ENCODE data around the gene S100PBP. TPM values are rescaled to one million over a fixed set of nuclear protein-coding genes. Genes with fewer than 3 reads are reported as not detected.
"Not testable (repeated sequence)": the region's sequence is repeated elsewhere in the genome, so short reads cannot be mapped to it uniquely, and the experiment has no call there.

The S100PBP gene
- total and polyA plus RNA-seq, 10 of the 15 experiments (the other 5 are each of a cell fraction or from before 2014, with no cell fraction given) = 17.0 to 98.3 (median 40.6) TPM

- BruUV-seq (replicated peaks); H4K20me1 ChIP-seq (ENCODE audit: control insufficient read depth, insufficient read depth); H3K27me3 ChIP-seq (replicated peaks in 1 of 2; ENCODE audit: control insufficient read depth in 2 of 2, insufficient read depth in 2 of 2, low read length in 1 of 2); POLR2A ChIA-PET; H3K4me2 ChIP-seq (ENCODE audit: control insufficient read depth, insufficient read depth); RAD21 ChIA-PET (ENCODE audit: unreplicated experiment); H3K4me3 ChIP-seq; DNase-seq (ENCODE audit: low read depth, low spot score); H3K9ac ChIP-seq (ENCODE audit: control insufficient read depth, insufficient read depth, low read length); H2AFZ ChIP-seq (ENCODE audit: control insufficient read depth, low read depth, low read length); H3K36me3 ChIP-seq (ENCODE audit: control insufficient read depth in 2 of 2, insufficient read depth in 2 of 2, low read length in 1 of 2); H3K79me2 ChIP-seq (ENCODE audit: control insufficient read depth, insufficient read depth, low read length); FAIRE-seq; in situ Hi-C loops (cut with MboI); intact Hi-C loops (cut with micrococcal nuclease; ENCODE audit: unreplicated experiment); H3K4me1 ChIP-seq (ENCODE audit: control insufficient read depth, insufficient read depth, low read length); ATAC-seq; H3K27ac ChIP-seq (ENCODE audit: control insufficient read depth, insufficient read depth); H3K9me3 ChIP-seq (replicated peaks; ENCODE audit: control insufficient read depth, insufficient read depth, low read length): not testable (repeated sequence)
- ChIA-PET CTCF (interaction anchor here (0.9 kb wide), 1 partner anchor 208 kb away, joined by 3 read pairs; no protein-coding TSS in a partner anchor), SMC1A (ENCODE audit: uncharacterized antibody, unreplicated experiment) (interaction anchor here (1.1 to 1.2 kb wide), 2 partner anchors 24 to 149 kb away, joined by 3 read pairs; no protein-coding TSS in a partner anchor)
- 40% methylated on average over 10 of the region's 10 CpGs for WGBS (ENCODE audit: insufficient coverage, insufficient replicate concordance, low lambda C conversion rate, missing lambda C conversion rate)
Observed at GRCh38 chr1:32905588-32905987, 88.1 kb downstream of the S100PBP start.

GRCh38 chr1:32906654-32907053 is 89.2 kb downstream of the S100PBP start:
- Histone ChIP-seq H3K36me3 (ENCODE audit: control insufficient read depth in 2 of 2, insufficient read depth in 2 of 2, low read length in 1 of 2) (no peaks in the 10 kb centered on the region), H3K79me2 (ENCODE audit: control insufficient read depth, insufficient read depth, low read length) (no peaks in the 10 kb centered on the region), H3K27ac (ENCODE audit: control insufficient read depth, insufficient read depth) (no peak overlapping the region), H2AFZ (ENCODE audit: control insufficient read depth, low read depth, low read length) (no peak overlapping the region), H3K4me1 (ENCODE audit: control insufficient read depth, insufficient read depth, low read length) (no peaks in the 10 kb centered on the region), H3K4me2 (ENCODE audit: control insufficient read depth, insufficient read depth) (no peak overlapping the region), H3K4me3 (no peak overlapping the region), H4K20me1 (ENCODE audit: control insufficient read depth, insufficient read depth) (no peaks in the 10 kb centered on the region), H3K9ac (ENCODE audit: control insufficient read depth, insufficient read depth, low read length) (no peak overlapping the region), H3K27me3 (replicated peaks in 1 of 2; ENCODE audit: control insufficient read depth in 2 of 2, insufficient read depth in 2 of 2, low read length in 1 of 2) (peaks cover 1 to 4% of the 10 kb centered on the region in 2 experiments; a peak in 1 of 4 replicates), H3K9me3 (replicated peaks; ENCODE audit: control insufficient read depth, insufficient read depth, low read length) (no peaks in the 10 kb centered on the region)
- ChIA-PET SMC1A (ENCODE audit: uncharacterized antibody, unreplicated experiment) (no interaction called here), CTCF (interaction anchor here (1.1 kb wide), 1 partner anchor 8 kb away, joined by 7 read pairs; no protein-coding TSS in a partner anchor), POLR2A (interaction anchor here (0.6 kb wide), 2 partner anchors 11 to 43 kb away, joined by 5 read pairs; no protein-coding TSS in a partner anchor), RAD21 (ENCODE audit: unreplicated experiment) (no interaction called here)
- no peak for TF ChIP-seq SREBF1 (IDR thresholded peaks at IDR 0.05; ENCODE audit: low read length)
- BruUV-seq (replicated peaks) = no TSS peak
- ATAC-seq = no peak
- in situ Hi-C loops (cut with MboI) (no loop called here), intact Hi-C loops (cut with micrococcal nuclease; ENCODE audit: unreplicated experiment) (no loop called here)
- no peak for DNase-seq (ENCODE audit: low read depth, low spot score)
- 51% methylated on average over 7 of the region's 7 CpGs for WGBS (ENCODE audit: insufficient coverage, insufficient replicate concordance, low lambda C conversion rate, missing lambda C conversion rate)
- no peak for FAIRE-seq

Measured in GM12878 (cell line).